ENCODE results near the gene PCDHGA2.
"Not testable (repeated sequence)": the region's sequence is repeated elsewhere in the genome, so short reads cannot be mapped to it uniquely, and the experiment has no call there.

PCDHGA2 gene

GRCh38 chr5:141346017-141346416 is 7.5 kb downstream of the PCDHGA2 start:
- H3K27me3 ChIP-seq (ENCODE audit: control insufficient read depth, insufficient read depth, low read length, poor library complexity, severe bottlenecking); H3K27ac ChIP-seq (ENCODE audit: insufficient read depth, low read depth, low read length, poor library complexity, severe bottlenecking); H3K4me3 ChIP-seq (ENCODE audit: insufficient read depth, low read depth, low read length); H3K9me3 ChIP-seq (ENCODE audit: control insufficient read depth, low read length); H3K36me3 ChIP-seq (ENCODE audit: control insufficient read depth, insufficient read depth, low read length); H3K4me1 ChIP-seq (ENCODE audit: control insufficient read depth, insufficient read depth, low read length): not testable (repeated sequence)
- WGBS, 2 experiments = 94% methylated on average over 20 to 26 of the region's 35 CpGs

- 81 to 83% methylated on average over 29 of the region's 29 CpGs for WGBS, 2 experiments
- H3K9me3 ChIP-seq (ENCODE audit: control insufficient read depth, low read length) = peaks cover 6% of the 10 kb centered on the region
- no peaks in the 10 kb centered on the region for H3K36me3 ChIP-seq (ENCODE audit: control insufficient read depth, insufficient read depth, low read length)
- no peak within 1 kb of the TSS for H3K4me3 ChIP-seq (ENCODE audit: insufficient read depth, low read depth, low read length)
- H3K27ac ChIP-seq (ENCODE audit: insufficient read depth, low read depth, low read length, poor library complexity, severe bottlenecking) = no peak within 1 kb of the TSS
- no peaks in the 10 kb centered on the region for H3K27me3 ChIP-seq (ENCODE audit: control insufficient read depth, insufficient read depth, low read length, poor library complexity, severe bottlenecking)
- H3K4me1 ChIP-seq (ENCODE audit: control insufficient read depth, insufficient read depth, low read length) = no peaks in the 10 kb centered on the region
These were observed 11.5 kb downstream of the PCDHGA2 start, which contains the start of gene PCDHGB1 for GRCh38 chr5:141349917-141350619. PCDHGB1 (plus strand) TSS chr5:141350099; CDS start chr5:141350261, 162 bp downstream.

DNA sequence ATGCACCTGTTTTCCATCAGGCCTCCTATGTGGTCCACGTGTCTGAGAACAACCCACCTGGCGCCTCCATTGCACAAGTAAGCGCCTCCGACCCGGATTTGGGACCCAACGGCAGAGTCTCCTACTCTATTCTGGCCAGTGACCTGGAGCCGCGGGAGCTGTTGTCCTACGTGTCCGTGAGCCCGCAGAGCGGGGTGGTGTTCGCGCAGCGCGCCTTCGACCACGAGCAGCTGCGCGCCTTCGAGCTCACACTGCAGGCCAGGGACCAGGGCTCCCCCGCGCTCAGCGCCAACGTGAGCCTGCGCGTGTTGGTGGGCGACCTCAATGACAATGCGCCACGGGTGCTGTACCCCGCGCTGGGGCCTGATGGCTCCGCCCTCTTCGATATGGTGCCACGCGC is 13.0 kb downstream of the PCDHGA2 start:
- Histone ChIP-seq H3K4me3 (ENCODE audit: insufficient read depth, low read depth, low read length) (no peak overlapping the region), H3K9me3 (ENCODE audit: control insufficient read depth, low read length) (peaks cover 2% of the 10 kb centered on the region), H3K36me3 (ENCODE audit: control insufficient read depth, insufficient read depth, low read length) (no peaks in the 10 kb centered on the region), H3K4me1 (ENCODE audit: control insufficient read depth, insufficient read depth, low read length) (no peaks in the 10 kb centered on the region), H3K27ac (ENCODE audit: insufficient read depth, low read depth, low read length, poor library complexity, severe bottlenecking) (no peak overlapping the region), H3K27me3 (ENCODE audit: control insufficient read depth, insufficient read depth, low read length, poor library complexity, severe bottlenecking) (no peaks in the 10 kb centered on the region)
- 95 to 96% methylated on average over 28 to 30 of the region's 36 CpGs for whole genome bisulfite sequencing, 2 experiments

GRCh38 chr5:141354900-141355469 is 16.4 kb downstream of the PCDHGA2 start, which contains the start of gene PCDHGA4:
PCDHGA4 (plus strand) TSS chr5:141355021; CDS start chr5:141355108, 87 bp downstream.
- Histone ChIP-seq H3K9me3 (ENCODE audit: control insufficient read depth, low read length) (peaks cover 2% of the 10 kb centered on the region), H3K27ac (ENCODE audit: insufficient read depth, low read depth, low read length, poor library complexity, severe bottlenecking) (no peak within 1 kb of the TSS), H3K4me1 (ENCODE audit: control insufficient read depth, insufficient read depth, low read length) (no peaks in the 10 kb centered on the region), H3K4me3 (ENCODE audit: insufficient read depth, low read depth, low read length) (no peak within 1 kb of the TSS), H3K27me3 (ENCODE audit: control insufficient read depth, insufficient read depth, low read length, poor library complexity, severe bottlenecking) (no peaks in the 10 kb centered on the region), H3K36me3 (ENCODE audit: control insufficient read depth, insufficient read depth, low read length) (no peaks in the 10 kb centered on the region)
- 94% methylated on average over 29 of the region's 29 CpGs for WGBS, 2 experiments

DNA sequence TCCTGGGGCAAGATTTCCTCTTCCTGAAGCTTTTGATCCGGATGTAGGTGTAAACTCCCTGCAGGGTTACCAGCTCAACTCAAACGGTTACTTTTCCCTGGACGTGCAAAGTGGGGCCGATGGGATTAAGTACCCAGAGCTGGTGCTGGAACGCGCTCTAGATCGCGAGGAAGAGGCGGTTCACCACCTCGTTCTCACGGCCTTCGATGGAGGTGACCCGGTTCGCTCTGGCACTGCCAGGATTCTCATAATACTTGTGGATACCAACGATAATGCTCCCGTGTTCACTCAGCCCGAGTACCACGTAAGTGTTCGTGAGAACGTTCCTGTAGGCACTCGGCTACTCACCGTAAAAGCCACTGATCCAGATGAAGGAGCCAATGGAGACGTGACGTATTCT is 17.1 kb downstream of the PCDHGA2 start:
- WGBS, 2 experiments = 96 to 97% methylated on average over 24 of the region's 24 CpGs
- Histone ChIP-seq H3K27me3 (ENCODE audit: control insufficient read depth, insufficient read depth, low read length, poor library complexity, severe bottlenecking) (no peaks in the 10 kb centered on the region), H3K4me1 (ENCODE audit: control insufficient read depth, insufficient read depth, low read length) (no peaks in the 10 kb centered on the region), H3K4me3 (ENCODE audit: insufficient read depth, low read depth, low read length) (no peak overlapping the region), H3K27ac (ENCODE audit: insufficient read depth, low read depth, low read length, poor library complexity, severe bottlenecking) (no peak overlapping the region), H3K36me3 (ENCODE audit: control insufficient read depth, insufficient read depth, low read length) (no peaks in the 10 kb centered on the region), H3K9me3 (ENCODE audit: control insufficient read depth, low read length) (peaks cover 5% of the 10 kb centered on the region)

DNA sequence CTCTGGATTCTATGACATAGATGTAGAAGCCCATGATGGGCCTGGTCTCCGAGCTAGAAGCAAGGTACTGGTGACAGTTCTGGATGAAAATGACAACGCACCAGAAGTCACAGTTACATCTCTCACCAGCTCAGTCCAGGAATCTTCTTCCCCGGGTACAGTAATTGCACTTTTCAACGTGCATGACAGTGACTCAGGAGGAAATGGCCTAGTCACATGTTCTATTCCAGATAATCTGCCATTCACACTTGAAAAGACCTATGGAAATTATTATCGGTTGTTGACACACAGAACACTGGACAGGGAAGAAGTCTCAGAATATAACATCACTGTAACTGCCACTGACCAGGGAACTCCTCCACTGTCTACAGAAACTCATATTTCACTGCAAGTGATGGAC is 17.6 kb downstream of the PCDHGA2 start:
- no peaks in the 10 kb centered on the region for H3K36me3 ChIP-seq (ENCODE audit: control insufficient read depth, insufficient read depth, low read length)
- no peak overlapping the region for H3K4me3 ChIP-seq (ENCODE audit: insufficient read depth, low read depth, low read length)
- no peaks in the 10 kb centered on the region for H3K27me3 ChIP-seq (ENCODE audit: control insufficient read depth, insufficient read depth, low read length, poor library complexity, severe bottlenecking)
- no peaks in the 10 kb centered on the region for H3K4me1 ChIP-seq (ENCODE audit: control insufficient read depth, insufficient read depth, low read length)
- WGBS, 2 experiments = 90% methylated on average over 5 of the region's 5 CpGs
- H3K9me3 ChIP-seq (ENCODE audit: control insufficient read depth, low read length) = peaks cover 5% of the 10 kb centered on the region
- H3K27ac ChIP-seq (ENCODE audit: insufficient read depth, low read depth, low read length, poor library complexity, severe bottlenecking) = no peak overlapping the region

DNA sequence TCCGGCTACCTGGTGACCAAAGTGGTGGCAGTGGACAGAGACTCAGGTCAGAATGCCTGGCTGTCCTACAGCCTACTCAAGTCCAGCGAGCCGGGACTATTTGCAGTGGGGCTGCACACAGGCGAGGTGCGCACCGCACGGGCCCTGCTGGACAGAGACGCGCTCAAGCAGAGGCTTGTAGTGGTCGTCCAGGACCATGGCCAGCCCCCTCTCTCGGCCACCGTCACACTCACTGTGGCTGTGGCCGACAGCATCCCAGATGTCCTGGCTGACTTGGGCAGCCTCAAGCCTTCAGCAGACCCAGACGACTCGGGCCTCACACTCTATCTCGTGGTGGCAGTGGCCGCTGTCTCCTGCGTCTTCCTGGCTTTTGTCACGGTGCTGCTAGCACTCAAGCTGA is 18.4 kb downstream of the PCDHGA2 start:
- Histone ChIP-seq H3K4me1 (ENCODE audit: control insufficient read depth, insufficient read depth, low read length) (no peaks in the 10 kb centered on the region), H3K27me3 (ENCODE audit: control insufficient read depth, insufficient read depth, low read length, poor library complexity, severe bottlenecking) (no peaks in the 10 kb centered on the region), H3K36me3 (ENCODE audit: control insufficient read depth, insufficient read depth, low read length) (no peaks in the 10 kb centered on the region), H3K27ac (ENCODE audit: insufficient read depth, low read depth, low read length, poor library complexity, severe bottlenecking) (no peak overlapping the region), H3K9me3 (ENCODE audit: control insufficient read depth, low read length) (peaks cover 5% of the 10 kb centered on the region), H3K4me3 (ENCODE audit: insufficient read depth, low read depth, low read length) (no peak overlapping the region)
- 95% methylated on average over 19 of the region's 19 CpGs for WGBS, 2 experiments

- no peaks in the 10 kb centered on the region for H3K27me3 ChIP-seq (ENCODE audit: control insufficient read depth, insufficient read depth, low read length, poor library complexity, severe bottlenecking)
- no peaks in the 10 kb centered on the region for H3K4me1 ChIP-seq (ENCODE audit: control insufficient read depth, insufficient read depth, low read length)
- peaks cover 4% of the 10 kb centered on the region for H3K9me3 ChIP-seq (ENCODE audit: control insufficient read depth, low read length)
- H3K4me3 ChIP-seq (ENCODE audit: insufficient read depth, low read depth, low read length) = no peak within 1 kb of the TSS
- H3K36me3 ChIP-seq (ENCODE audit: control insufficient read depth, insufficient read depth, low read length) = peaks cover 4% of the 10 kb centered on the region
- H3K27ac ChIP-seq (ENCODE audit: insufficient read depth, low read depth, low read length, poor library complexity, severe bottlenecking) = no peak within 1 kb of the TSS
- WGBS, 2 experiments = 89 to 91% methylated on average over 24 of the region's 24 CpGs
These were observed 21.3 kb downstream of the PCDHGA2 start, which contains the start of gene PCDHGB2 for GRCh38 chr5:141359790-141360426. PCDHGB2 (plus strand) TSS chr5:141359994; CDS start chr5:141360136, 142 bp downstream.

DNA sequence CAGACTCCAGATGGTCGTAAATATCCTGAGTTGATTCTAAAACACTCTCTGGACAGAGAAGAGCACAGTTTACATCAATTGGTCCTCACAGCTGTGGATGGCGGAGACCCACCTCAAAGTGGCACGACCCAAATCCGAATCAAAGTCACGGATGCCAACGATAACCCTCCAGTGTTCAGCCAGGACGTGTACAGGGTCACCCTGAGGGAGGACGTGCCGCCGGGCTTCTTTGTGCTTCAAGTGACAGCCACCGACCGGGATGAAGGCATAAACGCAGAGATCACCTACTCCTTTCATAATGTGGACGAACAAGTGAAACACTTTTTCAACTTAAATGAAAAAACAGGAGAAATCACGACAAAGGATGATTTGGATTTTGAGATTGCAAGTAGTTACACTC is 22.1 kb downstream of the PCDHGA2 start:
- no peaks in the 10 kb centered on the region for H3K27me3 ChIP-seq (ENCODE audit: control insufficient read depth, insufficient read depth, low read length, poor library complexity, severe bottlenecking)
- H3K4me3 ChIP-seq (ENCODE audit: insufficient read depth, low read depth, low read length) = no peak overlapping the region
- peaks cover 4% of the 10 kb centered on the region for H3K9me3 ChIP-seq (ENCODE audit: control insufficient read depth, low read length)
- no peak overlapping the region for H3K27ac ChIP-seq (ENCODE audit: insufficient read depth, low read depth, low read length, poor library complexity, severe bottlenecking)
- no peaks in the 10 kb centered on the region for H3K4me1 ChIP-seq (ENCODE audit: control insufficient read depth, insufficient read depth, low read length)
- WGBS, 2 experiments = 93 to 95% methylated on average over 15 of the region's 15 CpGs
- H3K36me3 ChIP-seq (ENCODE audit: control insufficient read depth, insufficient read depth, low read length) = peaks cover 4% of the 10 kb centered on the region

- H3K4me1 ChIP-seq (ENCODE audit: control insufficient read depth, insufficient read depth, low read length) = no peaks in the 10 kb centered on the region
- no peak overlapping the region for H3K27ac ChIP-seq (ENCODE audit: insufficient read depth, low read depth, low read length, poor library complexity, severe bottlenecking)
These were observed 24.2 kb downstream of the PCDHGA2 start for GRCh38 chr5:141362719-141363118.

More at GRCh38 chr5:141362719-141363118, 24.2 kb downstream of the PCDHGA2 start:
- no peak overlapping the region for H3K4me3 ChIP-seq (ENCODE audit: insufficient read depth, low read depth, low read length)
- peaks cover 4% of the 10 kb centered on the region for H3K9me3 ChIP-seq (ENCODE audit: control insufficient read depth, low read length)
- H3K27me3 ChIP-seq (ENCODE audit: control insufficient read depth, insufficient read depth, low read length, poor library complexity, severe bottlenecking) = no peaks in the 10 kb centered on the region
- H3K36me3 ChIP-seq (ENCODE audit: control insufficient read depth, insufficient read depth, low read length) = peaks cover 4% of the 10 kb centered on the region
